ENCODE measurements around the gene TBRG4.

DNA sequence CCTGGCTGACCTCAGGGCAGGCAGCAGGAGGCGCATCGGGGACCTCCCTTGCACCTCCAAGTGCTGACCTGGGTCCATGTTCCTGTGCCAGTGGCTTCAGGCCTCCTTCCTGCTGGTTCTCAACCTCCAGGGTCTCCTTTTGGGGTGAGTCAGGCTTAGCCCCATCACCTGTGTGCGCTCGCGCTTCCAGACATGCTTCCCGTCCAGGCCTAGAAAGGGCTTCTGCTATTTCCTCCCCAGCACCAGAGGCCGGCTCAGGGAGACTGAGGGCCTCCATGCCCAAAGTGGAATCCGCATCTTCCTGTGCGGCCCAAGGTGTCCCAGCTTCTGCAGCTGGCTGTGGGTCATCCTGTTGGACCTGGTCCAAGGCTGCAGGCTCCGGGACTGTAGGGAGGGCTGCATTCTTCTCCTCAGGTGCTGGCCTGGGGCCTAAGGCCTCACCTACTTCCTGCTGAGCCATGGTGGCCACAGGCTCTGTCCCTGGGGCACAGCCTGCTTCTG lies 28.6 kb downstream of the TBRG4 start:
- TF ChIP-seq CTCF (IDR thresholded peaks at IDR 0.05), result no peak
- TF ChIP-seq POLR2A (IDR thresholded peaks at IDR 0.05), result no peak
